HG02973 (cell line): ENCODE measurements around the gene PPIE.

Experiments used
- ATAC-seq: cut with Tn5 transposase; IDR thresholded peaks from one replicate; pipeline ENCODE4 v1.9.1; 2021; ENCODE audit warnings: moderate library complexity; ENCODE audit not compliant: unreplicated experiment

Gene PPIE

DNA sequence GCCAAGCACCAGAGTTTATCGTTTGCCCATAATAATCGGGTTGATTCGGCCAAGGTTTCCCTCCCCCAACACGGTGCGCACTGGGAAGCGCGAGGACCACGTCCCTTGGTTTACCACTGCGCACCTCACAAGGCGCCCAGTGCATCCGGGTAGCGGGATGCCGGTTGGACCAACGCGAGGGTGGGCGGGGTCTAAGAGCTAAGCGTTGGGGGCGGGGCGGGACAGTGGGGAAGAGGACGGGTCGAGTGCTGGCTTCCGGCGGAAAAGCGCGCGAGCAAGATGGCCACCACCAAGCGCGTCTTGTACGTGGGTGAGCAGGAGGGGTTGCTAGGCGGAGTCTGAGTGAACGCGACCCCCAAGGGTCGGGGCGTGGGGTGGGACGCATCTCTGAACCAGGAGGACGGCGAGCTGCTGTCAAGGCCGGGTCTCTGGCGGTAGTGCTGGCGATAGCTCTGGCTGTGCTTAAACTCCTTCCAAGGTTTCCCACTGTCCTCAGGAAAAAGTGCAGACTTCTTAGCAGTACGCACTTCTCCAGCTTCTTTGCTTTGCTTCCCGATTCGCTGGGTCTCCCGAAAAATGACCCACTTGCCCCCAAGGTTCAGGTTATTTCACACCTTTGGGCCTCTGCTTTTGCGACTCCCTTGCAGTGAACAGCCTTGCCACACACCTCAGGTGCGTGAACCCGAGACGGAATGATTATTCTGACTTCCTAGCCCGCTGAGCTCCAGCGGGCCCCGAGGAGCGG, at the start of gene PPIE:
Gene PPIE, plus strand, starts transcription at position 261 of the 745 bp plus-strand sequence. Its CDS starts 19 bp downstream, at position 280.
- peak; percentile 74 for ATAC-seq

DNA sequence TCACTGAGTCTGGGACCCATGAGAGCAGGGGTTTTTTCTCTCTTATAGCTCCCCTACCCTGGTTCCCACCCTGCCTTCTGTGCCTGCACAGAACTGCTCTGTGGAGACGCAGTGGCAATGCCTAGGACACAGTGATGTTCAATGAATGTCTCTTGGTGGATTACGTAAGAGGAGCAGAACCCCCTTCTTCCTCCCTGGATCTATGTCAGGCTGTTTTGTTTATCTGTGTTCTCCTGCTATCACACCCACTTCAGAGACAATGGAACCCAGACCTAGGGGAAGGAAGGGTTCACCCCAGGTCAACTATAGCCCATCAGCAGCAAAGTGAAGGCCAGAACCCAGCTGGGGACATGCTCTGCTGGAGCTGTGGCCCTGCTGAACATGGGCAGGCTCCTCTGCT, 49.5 kb upstream of the PPIE start:
- ATAC-seq, result no peak

DNA sequence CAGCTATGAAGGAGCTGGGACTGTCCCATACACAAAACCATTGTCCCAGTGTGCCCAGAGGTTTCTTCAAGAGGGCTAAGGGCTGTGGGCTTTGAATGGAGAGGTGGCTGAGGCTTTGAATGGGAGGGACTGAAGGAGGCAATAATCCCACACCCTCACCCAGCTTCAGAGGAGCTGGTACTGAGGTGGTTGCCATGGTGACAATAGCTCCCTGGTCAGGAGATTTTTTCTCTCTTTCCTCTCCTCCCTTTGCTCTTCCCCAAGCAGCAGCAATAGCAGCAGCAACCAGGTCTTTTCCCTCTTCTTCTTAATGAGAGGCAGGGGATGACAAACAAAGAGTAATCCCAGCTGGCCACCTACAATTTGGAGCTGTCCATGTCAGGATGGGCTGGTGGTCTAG, 49.0 kb upstream of the PPIE start:
- ATAC-seq, result no peak

DNA sequence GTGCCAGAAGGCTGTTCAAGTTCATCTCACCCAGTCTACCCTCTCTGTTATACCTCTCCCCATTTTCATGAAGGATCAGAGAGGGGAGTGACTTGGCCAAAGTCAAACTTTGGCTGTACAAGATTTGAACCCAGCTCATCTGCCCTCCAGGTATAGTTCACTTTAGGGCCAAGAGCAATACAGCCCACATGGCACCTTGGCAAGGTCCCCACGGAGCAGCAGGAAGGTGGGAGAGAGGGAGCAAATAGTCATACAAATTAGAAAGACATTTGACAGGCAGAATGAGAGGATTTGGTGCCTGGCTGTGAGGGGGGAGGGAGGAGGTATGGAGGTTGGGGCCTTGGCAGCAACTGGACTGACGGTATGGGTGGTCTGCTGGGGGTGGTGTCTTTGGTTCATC, 48.5 kb upstream of the PPIE start:
- no peak for ATAC-seq

DNA sequence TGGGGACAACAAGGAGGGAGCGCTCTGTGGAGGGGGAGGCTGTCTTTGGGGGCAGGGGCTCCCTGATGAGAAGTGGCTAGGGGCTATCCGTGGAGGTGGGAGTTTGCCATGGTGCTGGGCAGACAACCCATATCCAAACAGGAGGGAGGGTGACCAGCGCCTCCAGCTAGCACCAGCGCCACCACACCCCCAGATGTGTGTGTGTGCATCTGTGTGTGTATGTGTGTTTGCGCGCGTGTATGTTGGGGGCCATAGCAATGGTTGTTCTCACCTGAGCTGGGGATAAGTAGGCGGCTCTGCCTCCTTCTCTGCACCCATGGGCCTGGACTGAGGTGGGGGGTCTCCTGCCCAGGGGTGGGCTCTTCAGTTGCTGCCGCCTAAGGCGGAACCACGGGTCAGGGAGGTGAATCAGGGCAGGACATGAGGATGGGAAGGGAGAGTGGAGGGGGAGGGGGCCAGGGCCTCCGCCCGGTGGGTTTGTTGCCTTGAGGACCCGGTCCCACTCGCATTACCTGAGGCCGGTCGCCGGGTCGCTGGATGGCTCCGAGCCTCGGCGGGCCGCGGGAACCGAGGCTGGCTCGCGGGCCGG, 47.8 kb upstream of the PPIE start:
- ATAC-seq, result no peak

DNA sequence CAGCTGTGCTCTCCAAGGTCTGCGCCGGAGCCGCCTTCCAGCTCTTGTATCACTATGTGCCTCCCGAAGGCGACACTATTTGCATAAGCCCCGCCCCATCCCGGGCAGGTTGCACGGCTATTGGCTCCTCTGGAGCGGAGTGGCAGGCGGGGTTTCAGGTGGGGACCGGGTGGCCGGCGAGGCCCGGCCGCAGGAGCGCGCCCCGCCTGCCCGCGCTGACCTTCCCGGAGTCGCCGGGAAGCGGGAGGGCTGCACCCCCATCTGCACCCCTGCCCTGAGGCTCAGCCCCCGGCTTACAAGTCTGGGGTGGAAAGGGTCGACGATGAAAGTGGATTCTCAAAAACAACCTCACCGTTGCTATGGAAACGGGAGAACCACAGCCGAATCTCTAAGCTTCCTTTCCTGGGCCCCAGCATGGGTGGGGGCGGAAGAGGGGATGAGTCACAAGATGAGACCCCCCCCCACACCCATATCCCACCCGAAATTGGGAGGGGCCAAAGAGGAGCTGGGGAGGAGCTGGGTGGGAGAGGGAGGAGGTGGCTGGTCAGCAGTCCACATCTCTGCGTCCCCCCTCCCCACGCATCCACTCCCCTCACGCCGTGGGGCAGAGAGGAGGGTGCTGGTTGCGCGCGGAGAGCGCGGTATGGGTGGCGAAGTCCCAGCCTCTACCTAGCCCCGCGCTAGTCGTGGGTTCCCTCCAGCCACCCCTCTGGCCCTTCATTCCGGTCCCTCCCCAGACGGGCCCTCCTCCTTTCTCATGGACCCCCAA, 47.1 kb upstream of the PPIE start, which contains the start of gene HPCAL4:
Gene HPCAL4, minus strand, starts transcription at position 51 of the 769 bp plus-strand sequence. CDS start 6,830 bp downstream, outside the sequence.
- peak; percentile 59 for ATAC-seq

DNA sequence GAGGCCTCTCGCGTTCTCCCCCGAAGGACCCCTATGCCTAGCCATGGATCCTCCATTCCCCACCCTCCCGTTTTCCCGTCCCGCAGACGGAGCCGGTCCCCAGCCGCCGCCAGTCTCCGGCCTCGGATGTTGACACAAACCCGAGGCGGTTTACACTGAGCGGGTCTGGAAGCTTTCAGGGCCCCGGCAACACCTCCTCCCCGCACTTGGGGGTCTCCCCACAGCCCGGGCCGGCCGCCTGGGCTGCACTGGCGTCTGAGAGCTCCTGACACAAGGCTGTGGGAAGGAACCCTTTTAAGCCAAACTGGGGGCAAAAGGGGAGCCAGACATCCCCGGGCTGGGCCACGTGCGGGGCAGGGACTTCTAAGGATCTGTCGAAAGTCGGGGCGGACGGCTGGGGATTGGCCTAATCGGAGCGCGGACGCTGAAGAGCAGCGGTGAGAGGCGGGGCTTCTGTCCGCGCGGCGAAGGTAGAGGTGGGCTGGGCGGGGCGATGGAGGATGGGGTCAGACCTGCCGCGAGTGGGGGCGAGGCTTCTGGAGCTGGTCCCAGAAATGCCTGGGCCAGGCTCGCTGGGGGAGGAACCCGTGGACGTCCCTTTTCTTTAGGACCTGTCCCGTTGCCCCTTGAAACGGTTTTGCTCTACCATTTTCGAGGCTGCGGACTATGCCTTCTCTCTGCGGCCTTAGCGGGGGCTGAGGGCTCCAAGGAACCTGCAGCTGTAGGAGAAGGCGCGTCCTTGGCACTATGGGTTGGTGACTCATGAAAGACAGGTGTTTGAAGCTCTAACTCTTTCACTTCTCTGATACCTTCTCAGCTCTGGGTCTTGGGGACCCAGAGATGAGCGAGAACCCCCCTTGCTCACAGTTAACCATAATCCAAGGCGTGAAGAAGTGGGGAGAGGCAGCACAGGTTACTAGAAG, 46.3 kb upstream of the PPIE start:
- ATAC-seq, result no peak

DNA sequence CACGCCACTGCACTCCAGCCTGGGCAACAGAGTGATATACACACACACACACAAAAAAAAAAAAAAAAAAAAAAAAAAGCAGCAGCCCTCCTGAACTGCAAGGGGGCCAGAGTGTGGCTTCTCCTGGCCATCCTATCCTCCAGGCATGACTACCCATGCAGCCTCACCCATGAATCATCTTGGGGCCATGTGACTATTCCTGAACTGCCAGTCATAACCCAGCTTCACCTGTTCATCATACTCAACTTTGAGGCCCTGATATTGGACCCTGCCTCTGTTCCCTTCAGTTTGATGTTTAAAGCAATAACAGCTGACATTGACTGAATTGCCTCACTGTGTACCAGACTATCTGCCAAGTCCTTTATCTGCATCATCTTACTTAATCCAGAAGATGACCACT, 44.7 kb upstream of the PPIE start:
- ATAC-seq, result no peak

DNA sequence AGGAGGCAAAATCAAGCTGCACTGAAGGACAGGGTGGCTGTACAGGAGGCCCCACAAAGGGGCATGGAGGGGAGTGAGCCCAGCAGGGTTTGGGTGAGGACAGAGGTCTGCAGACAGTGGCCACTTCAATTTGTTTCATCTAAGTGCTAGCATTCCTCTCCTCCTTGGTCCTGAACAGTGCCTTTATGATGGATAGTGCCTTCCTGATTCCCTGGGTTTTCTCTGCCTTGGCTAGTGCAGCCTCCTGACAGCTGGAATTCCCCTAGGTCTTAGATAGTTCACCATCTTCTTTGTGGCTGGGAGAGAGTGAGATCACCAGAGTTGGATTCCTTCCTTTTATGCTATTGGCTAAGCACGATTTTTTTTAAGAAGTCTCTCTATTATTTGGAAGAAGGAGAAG, 43.7 kb upstream of the PPIE start:
- ATAC-seq, result no peak

DNA sequence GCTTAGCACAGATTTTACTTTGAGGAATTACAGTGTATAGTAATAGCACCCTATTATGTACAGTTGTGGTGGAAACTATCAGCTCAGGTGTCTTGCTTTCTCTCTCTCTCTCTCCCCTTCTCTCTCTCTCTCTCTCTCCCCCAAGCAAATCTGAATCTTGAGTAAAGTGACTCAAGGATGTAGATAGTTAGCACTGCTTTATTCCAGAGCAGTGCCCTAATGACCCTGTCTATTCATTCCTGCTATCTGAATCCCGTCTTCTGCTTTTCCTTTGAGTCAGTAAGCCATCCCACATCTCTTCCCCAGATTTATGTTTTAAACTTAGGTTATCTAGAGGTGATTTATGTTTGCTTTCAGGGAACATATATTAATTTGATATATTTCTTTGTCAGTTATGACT, 42.2 kb upstream of the PPIE start:
- ATAC-seq, result no peak

DNA sequence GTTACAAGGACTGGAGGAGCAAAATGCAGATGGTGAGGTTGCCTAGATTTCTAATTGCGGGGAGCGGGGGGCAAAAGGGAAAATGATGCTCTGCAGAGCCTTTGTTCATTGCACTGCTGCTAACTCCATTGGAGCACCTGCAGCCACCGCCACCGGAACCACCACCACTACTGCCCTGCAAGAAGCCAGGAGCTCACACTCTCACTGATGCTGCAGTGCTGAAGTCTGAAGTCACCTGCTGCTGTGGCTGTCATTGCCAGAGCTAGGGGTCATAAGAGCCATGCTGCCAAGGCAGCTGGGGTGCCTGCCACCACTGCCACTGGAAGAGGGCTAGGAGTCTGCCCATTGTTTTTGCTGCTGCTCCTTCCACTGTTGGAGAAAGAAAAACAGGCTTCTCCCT, 40.1 kb upstream of the PPIE start:
- no peak for ATAC-seq

DNA sequence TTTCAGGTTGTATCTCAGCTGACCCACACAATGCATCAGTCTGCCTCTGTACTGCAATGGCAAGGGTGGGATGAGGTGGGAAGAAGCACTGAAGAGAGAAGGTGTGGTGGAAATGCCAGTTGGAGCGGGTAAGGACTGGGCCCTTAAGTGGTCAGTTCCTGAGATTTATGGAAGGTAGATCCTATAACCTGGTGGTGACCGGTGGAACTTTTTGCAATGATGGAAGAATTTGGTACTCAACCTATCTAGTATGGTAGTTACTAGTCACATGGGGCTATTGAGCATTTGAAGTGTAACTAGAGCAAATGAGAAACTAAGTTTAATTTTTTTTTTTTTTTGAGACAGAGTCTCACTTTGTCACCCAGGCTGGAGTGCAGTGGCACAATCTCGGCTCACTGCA, 39.3 kb upstream of the PPIE start:
- no peak for ATAC-seq

DNA sequence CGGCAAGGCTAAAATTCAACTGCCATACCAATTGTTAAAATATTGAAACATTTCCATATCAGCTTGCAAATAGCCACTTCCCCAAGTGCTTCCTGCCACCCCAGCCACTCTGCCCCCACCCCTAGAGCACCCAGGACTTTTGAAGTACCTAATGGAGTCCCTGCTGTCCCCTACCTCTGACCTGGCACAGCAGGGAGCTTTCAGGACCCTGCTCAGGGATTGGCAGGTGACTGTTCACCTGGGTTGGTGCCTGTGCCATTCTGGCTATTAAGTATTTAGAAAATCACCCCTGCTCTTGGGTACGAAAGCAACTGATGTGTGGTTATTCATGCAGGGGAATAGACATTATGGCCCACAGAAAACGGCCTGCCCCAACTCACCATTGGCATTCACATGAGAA, 38.3 kb upstream of the PPIE start:
- ATAC-seq, result no peak

DNA sequence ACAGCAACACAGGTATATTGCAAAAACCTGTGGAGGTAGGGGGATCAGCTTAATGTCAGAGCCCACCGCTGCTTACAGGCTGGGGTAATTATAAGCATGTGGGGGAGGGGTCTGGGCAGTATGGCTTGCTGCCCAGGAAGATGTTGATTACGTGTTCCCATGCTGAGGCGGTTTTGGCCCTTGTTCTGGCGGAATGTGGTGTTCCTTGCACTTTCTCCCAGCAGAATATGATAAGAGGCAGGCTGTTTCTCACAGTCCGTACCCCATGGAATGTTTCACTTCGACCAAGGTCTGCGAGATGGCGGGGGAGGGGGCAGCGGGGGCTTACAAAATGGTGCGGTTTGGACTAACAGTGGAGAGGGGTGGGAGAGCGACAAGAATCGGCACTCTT, 37.6 kb upstream of the PPIE start:
- ATAC-seq, result no peak

DNA sequence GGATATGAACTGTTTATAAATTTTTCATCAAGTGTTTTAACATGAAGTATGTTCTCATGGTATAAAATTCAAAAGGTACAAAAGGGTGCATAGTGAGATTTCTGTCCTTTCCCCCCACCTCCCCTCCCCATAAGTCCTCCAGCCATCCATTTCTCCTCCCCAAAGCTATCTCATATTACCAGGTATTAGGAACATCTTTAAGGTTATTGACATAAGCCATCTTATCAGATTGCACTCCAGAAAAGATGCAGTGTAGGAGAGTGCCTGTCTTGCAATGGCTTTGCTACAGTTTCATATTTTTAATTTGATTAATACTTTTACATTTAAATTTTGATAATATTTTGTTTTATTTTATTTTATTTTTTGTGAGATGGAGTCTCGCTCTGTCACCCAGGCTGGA, 33.9 kb upstream of the PPIE start:
- no peak for ATAC-seq

DNA sequence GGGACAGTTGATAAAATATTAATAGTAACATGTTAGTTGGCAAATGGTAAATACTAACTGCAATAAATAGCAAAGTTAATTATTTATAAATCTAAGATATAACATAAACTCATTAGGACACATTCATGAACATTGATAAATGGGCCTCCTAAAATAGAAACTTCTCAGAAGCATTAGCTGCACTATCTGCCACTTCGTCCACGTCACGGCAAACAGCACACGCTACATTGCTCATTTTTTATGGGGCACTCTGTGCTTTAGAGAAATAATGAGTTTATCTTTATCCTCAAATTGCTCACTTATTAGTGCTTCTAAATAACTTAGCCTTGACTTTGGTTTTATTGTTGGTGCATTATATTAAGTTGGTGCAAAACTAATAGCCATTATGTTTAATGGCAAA, 31.2 kb upstream of the PPIE start:
- ATAC-seq, result no peak

DNA sequence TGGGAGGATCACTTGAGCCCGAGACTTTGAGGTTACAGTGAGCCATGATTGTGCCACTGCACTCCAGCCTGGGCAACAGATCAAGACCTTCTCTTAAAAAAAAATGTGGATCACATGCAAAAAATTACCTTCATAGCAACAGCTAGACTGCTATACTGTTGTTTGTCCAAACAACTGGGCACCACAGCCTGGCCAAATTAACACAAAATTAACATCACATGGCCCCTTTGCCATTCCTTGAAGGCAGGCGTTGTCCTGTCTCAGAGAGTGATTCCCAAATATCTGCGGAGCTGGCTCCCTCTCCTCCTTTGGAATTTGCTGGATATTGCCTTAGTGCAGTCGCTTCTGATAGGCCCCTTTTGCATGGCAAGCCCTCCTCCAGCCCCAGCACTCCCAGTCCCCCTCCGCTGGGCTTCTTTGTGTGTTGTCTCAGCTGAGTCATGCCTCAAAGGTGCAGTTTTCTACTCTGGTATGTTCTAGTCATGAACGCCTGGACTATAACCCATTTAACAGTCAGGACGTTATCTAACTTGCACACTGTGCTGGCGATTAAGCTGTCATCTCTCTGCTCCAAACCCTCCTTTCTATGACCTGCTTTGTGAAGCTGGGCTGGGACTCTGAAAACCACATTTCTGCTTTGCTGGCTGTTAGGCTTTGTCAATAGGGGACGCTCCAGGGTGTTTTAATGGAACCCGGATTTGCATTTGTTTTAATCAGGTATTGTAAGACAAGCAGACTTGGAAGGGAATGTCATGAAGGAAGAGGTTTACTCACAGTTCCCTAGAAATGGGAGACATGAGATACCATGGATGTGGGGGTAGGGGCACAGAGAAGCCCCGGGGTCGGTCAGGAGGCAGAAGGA, 27.3 kb upstream of the PPIE start:
- ATAC-seq, result no peak

DNA sequence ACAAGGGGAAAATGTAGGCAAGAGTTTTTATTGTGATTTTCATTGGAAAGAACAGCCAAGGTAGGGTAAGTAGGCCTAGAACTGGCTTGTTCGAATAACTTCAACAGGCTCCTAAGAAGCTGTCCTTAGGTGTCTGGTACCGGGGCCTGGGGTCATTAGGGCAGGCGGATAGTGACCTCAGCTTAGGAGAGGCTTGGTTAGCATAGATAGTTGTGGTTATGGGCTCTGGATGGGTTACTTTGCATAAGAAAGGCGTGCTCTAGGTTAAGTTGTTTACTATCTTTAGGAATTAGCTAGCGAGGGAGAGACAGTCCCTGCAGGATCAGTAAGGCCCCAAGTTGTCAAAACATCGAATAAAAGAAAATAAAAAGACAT, 26.7 kb upstream of the PPIE start:
- ATAC-seq, result no peak

DNA sequence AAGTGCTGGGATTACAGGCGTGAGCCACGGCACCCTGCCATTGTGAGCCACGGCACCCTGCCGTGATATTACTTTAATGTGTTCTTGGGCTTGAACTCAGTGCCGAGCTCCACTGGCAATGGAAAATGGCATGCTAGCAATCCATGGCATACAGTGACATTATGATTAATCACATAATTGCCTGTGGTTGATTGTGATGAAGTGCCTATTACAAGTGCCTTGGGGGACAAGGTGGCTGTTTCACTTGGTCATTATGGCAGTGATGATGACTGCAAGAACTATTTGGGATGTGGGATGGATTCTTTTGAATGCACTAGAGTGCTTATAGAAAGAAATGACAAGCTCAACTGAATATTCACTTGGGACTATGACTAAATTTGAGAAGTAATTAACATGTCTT, 25.1 kb upstream of the PPIE start:
- no peak for ATAC-seq

DNA sequence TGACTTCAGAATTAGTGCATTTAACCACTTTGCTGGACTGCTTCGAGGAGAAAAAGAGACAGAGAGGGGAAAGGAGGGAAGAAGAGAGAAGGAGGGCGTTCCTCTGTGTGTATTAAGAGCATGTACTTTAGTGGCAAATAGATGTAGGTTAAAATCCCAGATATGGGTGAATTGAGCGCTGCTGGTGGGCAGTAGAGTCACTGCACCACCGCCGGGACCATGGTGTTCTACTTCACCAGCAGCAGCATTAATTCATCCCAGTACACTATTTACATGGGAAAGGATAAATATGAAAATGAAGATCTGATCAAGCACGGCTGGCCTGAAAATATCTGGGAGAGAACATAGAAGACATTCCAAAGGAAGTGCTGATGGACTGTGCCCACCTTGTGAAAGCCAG, 20.9 kb upstream of the PPIE start:
- ATAC-seq, result no peak
